VCaP (cell line): Measurements from ENCODE around the gene NARF.

Experiments
- H3K27ac ChIP-seq: fragments of 450-650 bp; 2 replicates; pipeline ENCODE4 v1.5.1; 2017
- CTCF ChIP-seq: fragments of 450-650 bp; conservative IDR thresholded peaks from 2 replicates; pipeline ENCODE4 v1.5.1; 2017; ENCODE audit warnings: mild to moderate bottlenecking, moderate library complexity

The NARF gene

GRCh38 chr17:82435601-82436583 is 22.6 kb upstream of the NARF start:
- no peak for TF ChIP-seq CTCF
- peak overlapping the region; percentile 19; the same call in 1 of the 2 replicates for H3K27ac ChIP-seq

GRCh38 chr17:82436601-82437324 is 21.8 kb upstream of the NARF start:
- TF ChIP-seq CTCF: no peak
- peak overlapping the region; percentile 19; the same call in 1 of the 2 replicates for H3K27ac ChIP-seq

- TF ChIP-seq CTCF: no peak
- H3K27ac ChIP-seq: peak overlapping the region; percentile 19; the same call in 1 of the 2 replicates
Measured at GRCh38 chr17:82437325-82437668, 21.2 kb upstream of the NARF start.

GRCh38 chr17:82438401-82439193 is 19.9 kb upstream of the NARF start:
- no peak for TF ChIP-seq CTCF
- H3K27ac ChIP-seq: no peak overlapping the region

GRCh38 chr17:82439194-82439828 is 19.2 kb upstream of the NARF start:
- no peak for TF ChIP-seq CTCF
- H3K27ac ChIP-seq: no peak overlapping the region

- H3K27ac ChIP-seq: no peak overlapping the region
- no peak for TF ChIP-seq CTCF
Measured at GRCh38 chr17:82439829-82440365, 18.6 kb upstream of the NARF start.
